ENCODE measurements around the gene DCLRE1C. TPM values are rescaled to one million over a fixed set of nuclear protein-coding genes. Genes with fewer than 3 reads are reported as not detected.
A peak's percentile ranks its signal among the peaks of the same experiment; 100 is the strongest.

The DCLRE1C gene
- total RNA-seq, 4 donors from 2014 or later, result 9.8 to 17.3 (median 12.0) TPM

DNA sequence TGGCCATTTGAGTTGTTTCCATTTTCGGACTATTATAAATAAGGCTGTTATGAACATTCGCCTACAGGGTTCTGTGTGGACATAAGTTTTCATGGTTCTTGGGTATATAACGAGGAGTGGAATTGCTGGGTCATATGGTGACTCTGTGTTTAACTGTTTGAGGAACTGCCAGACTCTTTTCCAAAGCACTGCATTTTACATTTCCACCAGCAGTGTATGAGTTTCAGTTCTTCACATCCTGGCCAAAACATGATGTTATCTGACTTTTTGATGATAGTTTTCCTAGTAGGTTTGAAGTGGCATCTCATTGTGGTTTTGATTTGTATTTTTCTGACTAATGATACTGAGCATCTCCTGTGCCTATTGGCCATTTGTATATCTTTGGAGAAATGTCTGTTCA is 69.8 kb downstream of the DCLRE1C start:
- DNase-seq (ENCODE audit: low spot score in 2 of 2), result no peak
- no peak for TF ChIP-seq POLR2A (IDR thresholded peaks at IDR 0.05)
- no peak for TF ChIP-seq CTCF (IDR thresholded peaks at IDR 0.05)
- no peak overlapping the region for H3K4me3 ChIP-seq (ENCODE audit: low read depth, poor library complexity, severe bottlenecking)
- 87 to 94% methylated on average over 3 of the region's 3 CpGs for WGBS, 2 donors
- intact Hi-C loops (cut with DNase I; ENCODE audit: low total_unique reads), result loop anchor here (10.0 kb wide), 1 partner anchor 71 kb away; the partner anchor contains the start of genes DCLRE1C and MEIG1

DNA sequence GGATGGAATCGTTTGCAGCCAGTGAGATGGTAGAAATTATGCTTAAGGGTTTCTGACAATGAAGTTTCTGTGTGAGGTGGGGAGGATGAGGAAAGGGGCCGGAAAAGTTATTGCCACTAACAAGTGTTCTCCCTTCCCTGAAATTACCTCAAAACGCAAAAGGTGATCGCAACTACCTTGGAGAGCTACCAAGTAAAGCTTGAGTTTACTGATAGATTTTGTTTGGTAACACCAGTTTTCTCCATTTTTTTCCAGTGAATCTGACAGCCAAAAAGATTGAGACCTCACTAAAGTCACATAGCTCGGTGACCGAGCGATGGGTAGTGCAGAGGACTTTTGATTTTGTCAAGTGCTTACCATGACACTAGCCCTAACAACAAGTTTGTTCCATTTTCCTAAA is 73.7 kb downstream of the DCLRE1C start:
- WGBS, 2 donors, result 56 to 59% methylated on average over 7 of the region's 7 CpGs
- no peak overlapping the region for H3K4me3 ChIP-seq (ENCODE audit: low read depth, poor library complexity, severe bottlenecking)
- no peak for TF ChIP-seq CTCF (IDR thresholded peaks at IDR 0.05)
- TF ChIP-seq POLR2A (IDR thresholded peaks at IDR 0.05), result no peak
- intact Hi-C loops (cut with DNase I; ENCODE audit: low total_unique reads), result loop anchor here (10.0 kb wide), 1 partner anchor 75 kb away; the partner anchor contains the start of genes DCLRE1C and MEIG1
- no peak for DNase-seq (ENCODE audit: low spot score in 2 of 2)

DNA sequence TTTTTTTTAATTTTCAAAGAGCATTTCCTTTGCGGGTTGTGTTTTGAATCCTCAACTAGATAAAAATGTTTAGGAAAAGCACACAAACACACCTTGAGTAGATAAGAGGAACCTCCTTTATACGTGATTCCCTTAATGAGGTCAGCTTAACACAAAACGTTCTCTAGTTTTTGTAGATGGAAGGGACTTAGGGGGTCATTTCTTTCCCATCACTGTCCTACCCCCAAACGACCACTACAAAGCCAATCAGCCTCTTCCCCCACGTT is 74.0 kb downstream of the DCLRE1C start:
- intact Hi-C loops (cut with DNase I; ENCODE audit: low total_unique reads), result loop anchor here (10.0 kb wide), 2 partner anchors 75 to 215 kb away; partner anchors contain the start of genes DCLRE1C, MEIG1 and RPP38
- no peak overlapping the region for H3K4me3 ChIP-seq (ENCODE audit: low read depth, poor library complexity, severe bottlenecking)
- DNase-seq (ENCODE audit: low spot score in 2 of 2), result no peak
- TF ChIP-seq POLR2A (IDR thresholded peaks at IDR 0.05), result no peak
- no peak for TF ChIP-seq CTCF (IDR thresholded peaks at IDR 0.05)
- 0 to 4% methylated on average over 5 of the region's 5 CpGs for WGBS, 2 donors

DNA sequence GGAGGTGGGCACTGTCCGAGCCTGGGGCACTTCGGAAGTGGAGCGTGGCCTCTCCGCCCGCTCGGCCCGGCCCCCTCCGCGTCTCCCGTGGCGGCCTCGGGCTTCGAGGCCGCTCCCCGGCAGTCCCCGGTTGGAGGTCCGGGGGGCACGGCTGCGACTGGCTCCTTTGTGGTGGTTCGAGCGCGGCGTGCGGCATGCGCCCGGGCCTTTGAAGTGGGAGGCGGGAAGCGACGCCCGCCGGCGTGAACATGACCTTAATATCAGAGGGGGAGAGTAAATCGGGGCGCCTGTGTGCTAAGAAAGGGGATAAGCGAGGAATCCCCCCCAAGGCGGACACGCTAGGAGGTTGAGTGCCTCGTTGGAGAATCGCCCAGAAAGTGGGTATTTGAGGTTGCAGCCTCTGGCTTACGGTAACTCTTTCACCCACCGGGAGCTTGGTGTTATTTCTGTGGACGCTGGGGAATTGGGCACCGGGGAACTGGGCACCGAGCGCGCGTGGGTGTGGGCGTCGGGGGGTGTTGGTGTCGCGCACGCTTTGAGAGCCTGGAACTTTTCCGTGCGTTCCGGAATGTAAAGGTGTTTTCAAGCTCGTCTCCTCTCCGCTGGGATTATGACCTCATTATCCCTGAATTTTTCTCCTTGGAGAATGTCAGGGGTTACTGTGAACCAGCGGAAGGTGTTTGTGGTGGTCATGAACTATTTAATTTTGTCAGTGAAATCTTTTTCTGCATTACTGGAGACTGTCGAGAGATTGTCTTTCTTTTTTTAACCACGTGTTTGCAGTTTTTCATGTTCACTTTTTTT is 74.6 kb downstream of the DCLRE1C start:
- 0% methylated on average over 33 to 59 of the region's 60 CpGs for WGBS, 2 donors
- intact Hi-C loops (cut with DNase I; ENCODE audit: low total_unique reads), result loop anchor here (10.0 kb wide), 1 partner anchor 215 kb away; the partner anchor contains the start of gene RPP38
- TF ChIP-seq POLR2A (IDR thresholded peaks at IDR 0.05) (no peak), CTCF (IDR thresholded peaks at IDR 0.05) (no peak)
- DNase-seq (ENCODE audit: low spot score in 2 of 2), result peak; percentile 27 to 85
- H3K4me3 ChIP-seq (ENCODE audit: low read depth, poor library complexity, severe bottlenecking), result peak overlapping the region; percentile 100

- intact Hi-C loops (cut with DNase I; ENCODE audit: low total_unique reads), result loop anchor here (10.0 kb wide), 1 partner anchor 216 kb away; the partner anchor contains the start of gene RPP38
- TF ChIP-seq POLR2A (IDR thresholded peaks at IDR 0.05), result no peak
- no peak for TF ChIP-seq CTCF (IDR thresholded peaks at IDR 0.05)
- WGBS, 2 donors, result 0% methylated on average over 2 to 15 of the region's 102 CpGs
Measured at GRCh38 chr10:14878266-14879123, 75.4 kb downstream of the DCLRE1C start, which contains the start of gene SUV39H2. SUV39H2 (plus strand) TSS chr10:14878866; CDS start chr10:14878889, 23 bp downstream.

More at GRCh38 chr10:14878266-14879123, 75.4 kb downstream of the DCLRE1C start, which contains the start of gene SUV39H2:
- peak; percentile 92 to 99 for DNase-seq (ENCODE audit: low spot score in 2 of 2)
- peak within 1 kb of the TSS; percentile 100 for H3K4me3 ChIP-seq (ENCODE audit: low read depth, poor library complexity, severe bottlenecking)
